Body of pancreas (tissue), 4 donors: ENCODE data around the gene DAB2IP. TPM values are rescaled to one million over a fixed set of nuclear protein-coding genes. Genes with fewer than 3 reads are reported as not detected.

Experiments
- ATAC-seq: fragments of 150-250 bp; one replicate; pipeline ENCODE4 v1.9.1; 2016
- DNase-seq, 4 donors: peaks; one replicate each; pipeline ENCODE4 v3.0.0-alpha.2; 2019
- H3K27ac ChIP-seq, 4 donors: fragments of 200-600 bp; sonication (generic); 1 replicate in 3 of 4; 2 replicates in 1 of 4; pipeline versions ENCODE4 v1.5.1 to v1.6.1; 2016 to 2019; ENCODE audit warnings: mild to moderate bottlenecking in 1 of 4, mixed read lengths in 1 of 4, moderate library complexity in 1 of 4
- H3K27me3 ChIP-seq, 2 donors: fragments of 200-600 bp; sonication (generic); one replicate each; pipeline ENCODE4 v1.6.0; 2016; ENCODE audit warnings: mild to moderate bottlenecking in 1 of 2
- H3K36me3 ChIP-seq, 2 donors: fragments of 200-600 bp; sonication (generic); replicated peaks in 1 of 2; 2 replicates each; pipeline ENCODE4 v1.5.1; 2016; ENCODE audit warnings: low read depth in 2 of 2; ENCODE audit not compliant: insufficient read depth in 1 of 2
- H3K4me1 ChIP-seq: fragments of 200-600 bp; sonication (generic); one replicate; pipeline ENCODE4 v1.6.0; 2016
- H3K4me3 ChIP-seq, 2 donors: fragments of 200-600 bp; sonication (generic); 1 replicate in 1 of 2; 2 replicates in 1 of 2; pipeline ENCODE4 v1.5.1; 2016 to 2019
- H3K9me3 ChIP-seq, 3 donors: fragments of 200-600 bp; sonication (generic); 1 replicate in 2 of 3; 2 replicates in 1 of 3; pipeline ENCODE4 v1.5.1; 2016
- CTCF ChIP-seq, 7 experiments: fragments of 450-650 bp in 4 of 7; fragments of 200-600 bp in 3 of 7; sonication (generic) in 3 of 7; IDR thresholded peaks; one replicate each; pipeline ENCODE4 v1.5.1; 2016 to 2019; ENCODE audit warnings: antibody characterized with exemption in 7 of 7
- POLR2A ChIP-seq, 3 donors: fragments of 450-650 bp; IDR thresholded peaks; one replicate each; pipeline ENCODE4 v1.6.1; 2016; ENCODE audit warnings: antibody characterized with exemption in 3 of 3, mild to moderate bottlenecking in 2 of 3
- WGBS, 2 donors: methylation state at CpG; one replicate each; pipeline ENCODE4 v1.1.5; 2017; 5-methylcytosine and 5-hydroxymethylcytosine counted together
- intact Hi-C: fragments of 100-400 bp; cut with DNase I; formaldehyde crosslinking; loops from one replicate; pipeline ENCODE4 v1.15.1; 2023
- total RNA-seq, 2 donors: library from RNA; depleted of rRNA; stranded (reverse); fragments of >200 nt; gene quantifications; one replicate each; pipeline ENCODE4 v1.1.0, GENCODE V29; 2016

Gene DAB2IP
- total RNA-seq, 2 donors from 2014 or later, result 25.2 to 34.9 TPM

DNA sequence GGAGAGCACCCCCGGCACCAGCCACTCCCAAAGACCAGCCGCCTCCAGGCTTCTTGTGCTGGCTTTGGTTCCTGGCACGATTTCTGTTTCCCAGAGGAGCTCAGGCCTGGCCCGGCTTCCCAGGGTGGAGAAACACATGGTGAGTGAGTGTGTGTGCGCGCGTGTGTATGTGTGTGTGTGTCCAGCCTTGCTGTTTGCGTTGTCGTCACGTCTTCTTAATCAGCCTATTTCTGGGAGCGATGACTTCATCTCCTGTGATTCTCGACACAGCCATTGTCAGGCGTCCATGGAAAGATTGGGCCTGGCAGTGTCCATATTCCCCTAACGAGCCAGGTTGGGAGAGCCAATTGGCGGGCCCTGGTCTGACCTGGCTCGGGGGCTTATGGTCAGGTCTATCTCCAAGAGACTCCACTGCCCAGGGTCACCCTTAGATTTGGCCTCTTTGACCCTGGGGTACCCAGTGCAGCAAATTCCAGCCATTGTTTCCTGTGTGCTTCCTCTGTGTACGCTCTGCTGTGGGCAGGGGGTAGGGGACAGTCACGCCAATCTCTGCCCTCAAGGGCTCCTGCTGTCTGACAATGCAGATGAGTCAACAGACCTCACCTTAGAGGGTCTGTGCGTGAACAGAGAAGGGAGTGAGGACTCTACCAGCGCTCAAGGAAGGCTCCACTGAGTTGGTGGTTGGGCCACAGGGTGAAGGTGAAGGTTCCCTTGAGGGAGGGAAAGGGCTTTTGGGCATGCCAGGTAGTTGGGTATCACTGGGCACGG lies 73.8 kb downstream of the DAB2IP start:
- intact Hi-C loops, result no loop called here
- no peak for TF ChIP-seq CTCF (IDR thresholded peaks at IDR 0.05)
- TF ChIP-seq POLR2A (IDR thresholded peaks at IDR 0.05), result no peak
- DNase-seq (peak; percentile 88 to 94 (median 93)), ATAC-seq (peak; percentile 93)
- no peaks in the 10 kb centered on the region for H3K36me3 ChIP-seq
- H3K4me3 ChIP-seq, result no peak overlapping the region
- no peaks in the 10 kb centered on the region for H3K27me3 ChIP-seq
- no peaks in the 10 kb centered on the region for H3K9me3 ChIP-seq
- H3K4me1 ChIP-seq, result peaks cover 58% of the 10 kb centered on the region
- peak overlapping the region; percentile 55 to 84 (median 67) for H3K27ac ChIP-seq
- 41 to 49% methylated on average over 17 to 21 of the region's 21 CpGs for WGBS, 2 donors

- no peaks in the 10 kb centered on the region for H3K36me3 ChIP-seq
- no peak overlapping the region for H3K4me3 ChIP-seq
- H3K27me3 ChIP-seq, result no peaks in the 10 kb centered on the region
- H3K4me1 ChIP-seq, result peaks cover 35% of the 10 kb centered on the region
- WGBS, 2 donors, result 75 to 82% methylated on average over 4 of the region's 4 CpGs
- ATAC-seq, result no peak
- intact Hi-C loops, result no loop called here
- peak in 1 of 4 donors; percentile 38 for DNase-seq
- H3K27ac ChIP-seq, result no peak overlapping the region
- no peaks in the 10 kb centered on the region for H3K9me3 ChIP-seq
- TF ChIP-seq CTCF (IDR thresholded peaks at IDR 0.05) (no peak), POLR2A (IDR thresholded peaks at IDR 0.05) (no peak)
These were observed 76.0 kb downstream of the DAB2IP start for GRCh38 chr9:121727295-121728020.

DNA sequence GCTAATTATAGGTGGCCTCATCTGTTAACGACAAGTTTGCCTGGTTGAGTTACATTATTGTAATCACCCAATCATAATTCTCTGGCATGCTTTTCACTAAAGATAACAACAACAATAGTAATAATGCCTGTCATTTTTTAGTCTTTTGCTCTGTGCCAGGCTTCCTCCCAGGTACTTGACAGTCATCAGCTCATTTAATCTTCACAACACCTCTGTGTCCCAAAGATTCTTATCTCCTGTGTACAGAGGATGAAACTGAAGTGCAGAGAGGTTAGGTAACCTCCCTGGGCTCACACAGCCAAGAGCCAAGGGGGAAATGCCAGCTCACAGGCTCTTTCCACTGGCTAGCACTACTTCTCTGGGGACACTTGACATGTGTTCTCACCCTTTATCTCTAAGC lies 77.5 kb downstream of the DAB2IP start:
- H3K4me3 ChIP-seq, result no peak overlapping the region
- H3K27ac ChIP-seq, result no peak overlapping the region
- H3K9me3 ChIP-seq, result no peaks in the 10 kb centered on the region
- 32 to 57% methylated on average over 1 of the region's 1 CpG for WGBS, 2 donors
- TF ChIP-seq CTCF (IDR thresholded peaks at IDR 0.05) (no peak), POLR2A (IDR thresholded peaks at IDR 0.05) (no peak)
- intact Hi-C loops, result no loop called here
- DNase-seq (no peak), ATAC-seq (no peak)
- no peaks in the 10 kb centered on the region for H3K36me3 ChIP-seq
- peaks cover 32% of the 10 kb centered on the region for H3K4me1 ChIP-seq
- H3K27me3 ChIP-seq, result no peaks in the 10 kb centered on the region

DNA sequence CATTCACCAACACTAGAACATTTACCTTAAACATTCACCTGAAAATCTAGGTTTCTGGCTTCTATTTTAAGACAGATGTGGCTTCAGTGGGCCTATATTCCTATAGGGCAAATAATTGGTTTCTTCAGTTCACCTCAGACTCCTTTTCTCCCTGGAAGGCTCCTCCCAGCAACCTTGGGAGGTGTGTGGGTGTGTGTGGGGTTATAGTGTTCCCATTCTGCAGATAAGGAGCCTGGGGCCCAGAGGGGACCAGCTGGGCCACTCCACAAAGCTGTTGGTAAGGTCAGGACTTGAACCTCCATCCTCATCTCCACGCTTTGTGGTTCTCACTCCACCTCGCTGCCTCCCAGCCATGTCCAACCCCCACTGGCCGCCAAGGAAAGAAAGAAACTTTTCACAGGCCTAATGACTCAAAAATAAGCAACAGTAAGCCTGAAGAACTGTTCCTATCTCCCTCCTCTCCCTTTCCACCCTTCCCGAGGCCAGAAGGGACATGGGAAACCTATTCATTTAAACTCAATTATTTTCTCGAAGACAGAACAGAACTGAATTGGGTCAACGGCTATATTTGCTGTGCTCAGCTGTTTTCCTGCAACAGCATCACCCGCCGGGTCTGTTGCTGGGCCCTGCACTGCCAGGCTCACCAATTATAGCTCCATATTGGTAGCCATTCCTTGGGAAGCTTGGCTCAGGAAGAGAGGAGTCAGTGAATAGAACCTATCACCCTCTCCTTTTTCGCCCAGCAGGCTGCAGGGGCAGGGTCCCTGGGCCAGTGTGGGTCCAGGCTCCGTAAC lies 78.5 kb downstream of the DAB2IP start:
- ATAC-seq (no peak), DNase-seq (no peak)
- Histone ChIP-seq H3K4me3 (no peak overlapping the region), H3K4me1 (peaks cover 28% of the 10 kb centered on the region), H3K9me3 (no peaks in the 10 kb centered on the region), H3K27ac (no peak overlapping the region), H3K27me3 (no peaks in the 10 kb centered on the region), H3K36me3 (no peaks in the 10 kb centered on the region)
- intact Hi-C loops, result no loop called here
- TF ChIP-seq CTCF (IDR thresholded peaks at IDR 0.05) (no peak), POLR2A (IDR thresholded peaks at IDR 0.05) (no peak)
- 89 to 93% methylated on average over 10 of the region's 10 CpGs for WGBS, 2 donors
